HG03469 (cell line): ENCODE data around the gene PTRHD1.
"Not testable (repeated sequence)": the region's sequence is repeated elsewhere in the genome, so short reads cannot be mapped to it uniquely, and the experiment has no call there.

Experiments
- ATAC-seq: cut with Tn5 transposase; IDR thresholded peaks from one replicate; pipeline ENCODE4 v1.9.1; 2021; ENCODE audit warnings: mild to moderate bottlenecking, moderate library complexity, moderate number of reproducible peaks; ENCODE audit not compliant: unreplicated experiment

The PTRHD1 gene, protein sequence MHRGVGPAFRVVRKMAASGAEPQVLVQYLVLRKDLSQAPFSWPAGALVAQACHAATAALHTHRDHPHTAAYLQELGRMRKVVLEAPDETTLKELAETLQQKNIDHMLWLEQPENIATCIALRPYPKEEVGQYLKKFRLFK

DNA sequence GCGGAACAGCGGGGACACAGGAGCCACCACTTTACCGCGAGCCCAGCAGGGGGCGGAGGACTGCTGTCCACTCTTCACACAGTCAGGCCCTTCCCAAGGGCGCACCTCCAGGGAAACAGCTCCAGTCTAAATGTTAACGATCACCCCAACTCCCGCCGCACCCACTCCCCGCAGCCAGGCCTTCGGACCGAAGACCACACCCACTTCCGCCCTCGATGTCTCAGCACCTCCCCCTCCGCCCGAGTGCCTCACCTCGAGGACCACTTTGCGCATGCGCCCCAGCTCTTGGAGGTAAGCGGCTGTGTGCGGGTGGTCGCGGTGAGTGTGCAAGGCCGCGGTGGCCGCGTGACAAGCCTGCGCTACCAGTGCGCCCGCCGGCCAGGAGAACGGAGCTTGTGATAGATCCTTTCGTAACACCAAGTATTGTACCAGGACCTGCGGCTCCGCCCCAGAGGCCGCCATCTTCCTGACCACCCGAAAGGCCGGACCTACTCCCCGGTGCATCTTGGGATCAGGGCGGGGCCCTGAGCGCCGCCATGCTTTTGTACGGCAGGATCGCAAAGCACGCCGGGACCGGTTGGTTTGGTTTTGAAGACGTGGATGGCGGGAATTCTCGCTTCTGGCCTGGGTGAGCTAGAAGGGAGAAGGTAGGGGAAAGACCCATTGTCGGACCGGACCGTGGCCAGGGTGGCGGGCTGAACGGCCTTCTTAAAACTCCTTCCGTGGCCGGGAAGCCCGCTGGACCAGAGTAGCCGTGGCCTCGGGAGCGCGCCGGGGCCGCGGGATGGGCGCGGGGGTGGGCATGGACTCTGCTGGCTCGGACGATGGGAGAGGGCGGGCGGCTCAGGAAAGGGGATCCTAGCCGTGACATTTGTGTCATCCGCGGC, at the start of gene PTRHD1, which contains the start of gene CENPO:
TSS of gene PTRHD1 (minus strand) at position 518 of the 887 bp plus-strand sequence. CDS start at position 504, 14 bp downstream.
TSS of gene CENPO (plus strand) at position 552 of the 887 bp plus-strand sequence. CDS start 495 bp downstream, outside the sequence.
- ATAC-seq: peak; percentile 77

DNA sequence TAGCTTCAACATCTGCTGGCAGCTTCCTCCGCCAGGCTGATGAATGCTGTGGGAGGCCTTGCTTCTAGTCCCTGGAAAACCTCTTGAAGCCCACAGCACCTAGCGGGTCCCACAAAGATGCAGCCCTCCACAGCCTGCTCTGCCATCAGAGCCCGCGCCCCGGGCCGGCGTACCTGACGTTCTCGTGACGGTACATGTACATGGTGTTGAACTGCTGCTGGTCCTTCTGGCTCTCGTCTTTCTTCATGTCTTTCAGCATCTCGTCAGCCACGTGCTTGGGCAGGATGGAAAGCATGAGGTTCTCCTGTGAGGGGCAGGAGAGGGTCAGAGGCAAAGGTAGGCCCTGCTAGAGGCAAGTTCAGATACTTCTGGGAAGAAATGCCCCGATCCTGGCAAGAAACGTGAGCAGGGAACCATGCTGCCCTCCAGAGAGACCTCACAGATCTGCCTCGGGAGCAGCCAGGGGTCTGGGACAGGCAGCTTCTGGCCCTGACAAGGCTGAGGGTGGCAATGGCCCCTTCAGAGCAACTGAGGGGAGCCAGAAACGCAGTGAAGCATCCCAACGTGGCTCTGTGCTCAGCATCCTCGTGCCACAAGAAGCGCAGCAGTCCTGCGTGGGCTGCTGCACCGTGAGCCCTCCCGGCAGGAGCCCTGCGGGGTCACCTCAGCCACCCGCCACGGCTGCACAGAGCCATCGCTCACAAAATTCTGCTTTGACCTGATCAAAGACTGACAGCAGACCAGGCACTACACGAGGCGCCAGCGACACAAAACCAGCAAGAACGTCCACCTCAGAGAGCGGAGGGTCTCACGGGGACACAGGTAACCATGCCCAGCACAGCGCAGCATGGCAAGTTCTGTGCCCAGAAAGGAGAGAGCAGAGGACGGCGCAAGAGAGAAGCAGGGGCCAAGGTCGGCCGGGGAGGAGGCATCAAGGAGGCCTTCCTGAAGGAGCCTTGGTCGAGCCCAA, 49.2 kb upstream of the PTRHD1 start:
- ATAC-seq: no peak

DNA sequence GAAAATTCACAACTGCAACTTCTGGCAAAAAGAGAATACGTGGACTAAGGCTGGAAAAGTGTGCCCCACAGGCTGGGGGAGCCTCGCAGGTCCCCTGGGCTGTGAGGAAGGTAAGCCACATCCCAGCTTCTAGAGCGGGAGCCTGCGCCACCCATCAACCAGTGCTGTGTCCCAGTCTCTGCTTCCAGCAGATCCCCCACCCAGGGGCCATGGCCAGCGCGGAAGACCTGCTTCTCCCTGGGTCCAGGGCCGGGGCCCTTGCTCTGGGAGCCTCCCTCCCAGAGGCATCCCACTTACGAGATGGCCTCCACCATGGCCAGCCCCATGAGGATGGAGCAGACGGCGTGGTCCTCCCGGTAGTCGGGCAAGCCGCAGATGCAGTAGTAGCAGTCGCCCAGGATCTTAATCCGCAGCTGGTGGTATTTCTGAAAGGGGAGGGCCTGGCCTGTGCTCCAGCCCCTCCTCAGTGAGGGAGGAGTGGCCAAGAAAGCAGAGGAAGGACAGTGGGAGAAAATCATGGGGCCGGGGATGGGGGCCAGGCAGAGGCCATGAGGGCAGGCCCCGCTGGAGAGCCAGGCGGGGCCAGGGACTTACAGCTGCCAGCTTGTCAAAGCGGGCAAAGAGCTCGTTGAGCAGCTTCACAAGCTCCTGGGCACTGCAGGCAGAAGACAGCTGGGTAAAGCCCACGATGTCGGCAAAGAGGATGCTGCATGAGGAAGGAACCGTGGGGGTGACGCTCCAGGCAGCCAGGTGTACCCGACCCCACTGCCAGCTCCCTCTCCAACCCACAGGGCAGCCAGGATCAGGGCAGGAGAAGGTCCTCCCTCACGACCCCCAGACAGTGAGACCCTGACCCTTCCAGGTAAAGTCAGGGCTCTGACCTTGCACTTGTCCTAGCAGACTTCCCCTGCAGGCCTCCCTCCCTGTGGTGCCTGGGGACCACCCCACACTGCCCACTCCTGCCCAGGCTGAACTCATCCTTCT, 48.1 kb upstream of the PTRHD1 start:
- no peak for ATAC-seq

DNA sequence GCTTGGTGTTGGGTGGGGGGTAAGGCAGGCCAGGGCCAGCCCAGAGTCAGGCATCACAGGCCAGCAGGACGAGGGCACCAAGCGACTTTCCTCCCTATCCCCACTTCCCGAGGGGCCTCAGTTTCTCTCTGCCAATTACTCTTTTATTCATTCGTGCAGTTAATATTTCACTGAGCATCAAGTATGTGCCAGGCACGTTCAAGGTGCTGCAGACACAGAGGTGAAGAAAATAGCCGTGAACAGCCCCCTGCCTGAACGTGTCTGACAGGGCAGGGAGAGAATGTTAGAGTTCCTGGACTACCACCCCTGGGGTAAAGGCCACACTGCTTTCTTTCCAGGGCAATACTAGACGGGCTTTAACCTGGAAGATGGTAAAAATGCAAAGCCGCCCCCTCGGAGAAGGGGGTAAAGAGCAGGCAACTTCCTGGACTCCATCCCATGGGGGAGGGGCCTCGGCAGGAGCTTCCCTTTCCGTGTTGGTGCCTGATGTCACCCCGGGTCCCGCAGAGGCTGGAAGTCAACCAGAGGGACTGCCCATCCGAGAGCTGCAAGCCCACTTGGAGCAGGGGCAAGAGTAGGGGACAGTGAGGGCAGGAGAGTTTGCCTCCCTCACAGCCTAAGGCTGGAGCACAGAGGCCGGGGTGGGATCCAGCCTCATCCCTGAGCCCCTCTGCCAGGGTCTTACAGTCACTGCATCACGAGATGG, 47.1 kb upstream of the PTRHD1 start:
- no peak for ATAC-seq

DNA sequence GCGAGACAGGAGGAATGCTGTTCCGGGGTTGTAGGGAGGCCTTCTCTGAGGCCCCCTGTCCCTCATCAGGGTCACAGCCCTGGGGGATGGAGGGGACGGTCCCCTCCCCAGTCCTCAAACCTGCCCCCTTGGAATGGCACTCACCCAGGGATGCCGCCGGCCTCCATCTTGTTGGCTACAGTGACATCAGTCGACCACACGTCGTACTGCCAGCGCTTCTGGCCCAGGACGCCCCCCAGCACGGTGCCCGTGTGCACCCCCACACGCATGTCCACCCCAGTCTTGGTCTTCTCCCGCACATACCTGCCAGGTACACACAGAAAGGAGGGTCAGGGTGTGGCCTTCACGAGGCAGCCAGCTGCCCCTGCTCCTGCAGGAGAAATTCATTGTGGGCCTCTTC, 46.5 kb upstream of the PTRHD1 start:
- no peak for ATAC-seq

DNA sequence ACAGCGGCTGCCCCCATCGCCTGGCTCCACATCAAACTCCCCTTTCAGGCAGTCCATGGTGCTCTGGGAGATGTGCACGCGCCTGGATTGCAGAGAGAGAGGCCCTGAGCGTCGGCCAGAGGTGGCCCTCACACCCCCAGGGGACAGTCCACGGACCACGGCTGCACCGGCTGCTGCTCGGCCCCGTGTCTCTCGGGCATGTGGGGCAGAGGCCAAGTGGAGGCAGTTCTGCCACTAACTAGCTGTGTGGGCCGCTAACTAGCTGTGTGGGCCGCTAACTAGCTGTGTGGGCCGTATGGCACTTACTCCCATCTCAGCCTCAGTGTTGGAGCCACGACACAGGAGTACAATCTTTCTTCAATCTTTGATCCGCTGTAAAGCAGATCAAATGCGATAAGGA, 45.4 kb upstream of the PTRHD1 start:
- ATAC-seq: no peak

DNA sequence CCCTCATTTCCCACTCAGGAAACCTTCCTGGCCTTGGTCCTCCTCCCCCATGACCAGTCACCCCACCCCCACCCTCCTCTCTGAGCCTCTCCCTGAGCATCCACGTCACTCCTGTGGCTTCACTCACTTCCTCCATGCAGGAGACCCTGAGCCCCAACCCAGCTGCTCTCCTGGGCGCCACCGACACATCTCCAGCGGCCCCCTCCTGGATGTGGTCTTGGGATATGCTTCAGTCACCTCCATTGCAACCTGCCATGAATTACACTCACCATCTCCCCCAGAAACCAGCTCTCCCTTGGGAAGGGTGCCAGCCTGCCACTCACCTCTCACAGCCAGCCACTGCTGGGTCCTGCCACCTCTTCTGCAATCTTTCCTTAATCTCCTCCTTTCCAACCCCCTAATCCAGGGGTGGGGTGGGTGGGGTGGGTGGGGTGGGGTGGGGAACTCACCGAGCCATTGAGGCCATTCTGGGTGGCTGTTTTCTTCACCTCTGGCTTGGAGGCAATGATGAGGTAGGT, 44.9 kb upstream of the PTRHD1 start:
- ATAC-seq: no peak

DNA sequence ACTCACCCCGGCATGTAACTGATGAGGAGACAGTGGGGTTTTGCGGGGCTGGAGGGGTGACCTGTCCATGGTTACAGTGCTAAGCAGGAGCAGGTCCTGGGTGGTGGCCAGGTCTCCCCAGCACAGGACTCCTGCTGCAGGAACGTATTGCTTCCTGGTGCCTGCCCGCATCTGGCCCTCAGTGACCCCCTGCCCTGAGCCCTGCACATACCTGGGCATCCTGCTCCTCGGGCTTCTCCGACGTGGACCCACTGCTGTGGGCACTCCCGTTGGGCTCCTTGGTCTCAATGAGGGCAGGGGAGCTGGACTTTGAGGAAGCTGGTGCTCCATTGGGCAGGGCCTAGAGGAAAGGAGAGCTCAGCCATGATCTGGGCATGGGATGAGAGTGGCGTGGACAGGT, 43.5 kb upstream of the PTRHD1 start:
- ATAC-seq: no peak

DNA sequence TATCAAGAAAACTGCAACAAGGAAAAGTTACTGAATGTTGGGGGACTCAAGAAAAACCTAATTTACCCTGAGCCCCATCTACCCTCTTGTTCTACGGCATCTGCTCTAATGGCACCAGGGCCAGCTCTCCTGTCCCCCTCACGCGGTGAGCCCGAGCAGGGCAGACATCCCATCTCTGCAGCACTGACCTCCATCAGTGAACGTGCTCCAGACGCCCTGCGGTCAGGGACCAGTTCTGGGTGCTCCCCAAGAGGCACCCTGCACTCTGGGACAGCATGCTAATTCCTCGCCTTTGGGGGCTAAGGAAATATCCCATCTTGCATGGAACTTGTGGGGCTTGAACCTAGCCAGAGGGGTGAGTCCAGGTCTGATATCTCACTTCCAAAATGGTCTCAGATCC, 43.0 kb upstream of the PTRHD1 start:
- no peak for ATAC-seq

DNA sequence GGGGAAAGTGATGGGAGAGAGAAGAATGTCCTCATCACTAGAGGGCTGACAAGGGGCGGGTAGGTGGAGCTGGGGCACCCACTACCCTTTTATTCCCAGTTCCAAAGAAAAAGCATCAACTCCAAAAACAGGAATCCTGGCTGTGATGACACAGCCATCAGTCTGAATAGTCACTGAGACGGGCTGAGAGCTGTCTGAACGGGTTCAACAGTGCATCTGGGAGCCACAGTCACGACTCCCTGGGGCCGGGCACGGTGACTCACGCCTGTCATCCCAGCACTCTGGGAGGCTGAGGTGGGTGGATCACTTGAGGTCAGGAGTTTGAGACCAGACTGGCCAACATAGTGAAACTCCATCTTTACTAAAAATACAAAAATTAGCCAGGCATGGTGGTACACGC, 42.2 kb upstream of the PTRHD1 start:
- ATAC-seq: not testable (repeated sequence)

DNA sequence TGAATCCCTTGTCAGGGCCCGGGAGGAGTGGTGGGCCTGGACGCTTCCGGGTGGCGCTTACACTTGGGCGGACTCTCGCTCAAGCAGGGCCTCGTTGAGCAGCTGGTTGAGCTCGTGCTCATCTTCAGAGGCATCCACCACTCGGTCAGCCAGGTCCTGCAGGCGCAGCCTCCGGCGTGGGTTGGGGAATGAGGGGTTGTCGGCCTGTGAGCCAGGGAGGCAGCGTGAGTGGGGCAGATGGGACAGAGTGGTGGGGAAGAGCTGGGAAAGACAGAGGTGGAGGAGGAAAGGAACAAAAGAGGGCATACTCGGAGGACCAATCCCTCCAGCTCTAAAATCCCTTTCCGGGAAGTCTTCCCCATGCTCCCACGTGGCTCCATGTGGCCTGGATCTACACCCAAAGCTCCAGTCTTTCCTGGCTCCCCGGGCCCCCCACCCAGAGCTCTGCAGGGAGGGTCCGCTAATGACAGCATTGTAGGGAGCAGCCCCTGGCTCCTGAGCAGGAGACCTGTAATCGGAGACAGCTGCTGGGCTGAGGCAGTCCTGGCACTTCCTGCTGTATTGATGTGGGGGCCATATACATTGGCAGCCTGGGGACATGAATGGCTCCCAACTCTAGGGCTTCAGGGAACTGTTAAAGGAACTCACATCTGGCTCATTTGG, 41.7 kb upstream of the PTRHD1 start:
- ATAC-seq: no peak

DNA sequence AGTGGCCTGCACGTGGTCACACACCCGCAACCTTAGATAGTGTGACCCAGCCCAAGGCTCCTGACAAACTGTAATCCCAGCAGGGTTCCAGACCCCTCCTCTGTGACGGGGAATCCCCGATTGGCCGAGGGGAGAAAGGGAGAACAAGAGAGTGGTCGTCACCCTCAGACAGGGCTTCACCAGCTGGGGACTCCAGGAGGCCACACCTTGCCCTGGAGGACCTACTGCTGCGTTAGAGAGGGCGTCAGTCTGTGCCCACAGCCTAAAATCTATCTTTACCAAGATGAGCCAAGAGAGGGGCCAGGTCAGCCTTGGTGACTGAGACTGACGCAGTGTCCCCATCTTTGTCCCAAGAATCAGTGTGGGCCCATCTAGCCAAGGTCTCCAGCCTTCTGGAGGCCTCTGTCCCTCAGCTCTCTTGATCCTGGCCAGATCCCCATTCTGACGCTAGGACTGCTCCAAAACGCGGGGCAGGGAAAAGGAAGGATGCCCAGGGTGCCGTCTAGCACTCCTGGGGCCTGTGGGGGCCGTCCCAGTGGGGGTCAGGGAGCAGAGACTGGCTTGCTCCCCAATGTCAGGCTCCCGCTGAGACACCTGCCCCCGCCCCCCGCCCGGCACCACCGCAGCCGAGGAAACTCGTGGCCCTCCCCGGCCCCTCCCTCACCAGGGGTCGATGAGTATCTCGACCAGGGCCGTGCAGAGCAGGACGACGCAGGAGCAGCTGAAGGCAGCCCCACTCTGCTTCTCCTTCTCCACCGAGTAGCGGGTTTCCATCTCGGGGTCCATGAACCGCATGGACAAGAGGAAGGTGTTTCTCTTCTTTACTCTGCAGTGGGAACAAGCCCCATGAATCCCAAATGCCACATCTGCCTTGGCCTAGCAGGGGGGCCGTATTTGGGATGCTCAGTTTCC, 40.9 kb upstream of the PTRHD1 start:
- ATAC-seq: no peak

DNA sequence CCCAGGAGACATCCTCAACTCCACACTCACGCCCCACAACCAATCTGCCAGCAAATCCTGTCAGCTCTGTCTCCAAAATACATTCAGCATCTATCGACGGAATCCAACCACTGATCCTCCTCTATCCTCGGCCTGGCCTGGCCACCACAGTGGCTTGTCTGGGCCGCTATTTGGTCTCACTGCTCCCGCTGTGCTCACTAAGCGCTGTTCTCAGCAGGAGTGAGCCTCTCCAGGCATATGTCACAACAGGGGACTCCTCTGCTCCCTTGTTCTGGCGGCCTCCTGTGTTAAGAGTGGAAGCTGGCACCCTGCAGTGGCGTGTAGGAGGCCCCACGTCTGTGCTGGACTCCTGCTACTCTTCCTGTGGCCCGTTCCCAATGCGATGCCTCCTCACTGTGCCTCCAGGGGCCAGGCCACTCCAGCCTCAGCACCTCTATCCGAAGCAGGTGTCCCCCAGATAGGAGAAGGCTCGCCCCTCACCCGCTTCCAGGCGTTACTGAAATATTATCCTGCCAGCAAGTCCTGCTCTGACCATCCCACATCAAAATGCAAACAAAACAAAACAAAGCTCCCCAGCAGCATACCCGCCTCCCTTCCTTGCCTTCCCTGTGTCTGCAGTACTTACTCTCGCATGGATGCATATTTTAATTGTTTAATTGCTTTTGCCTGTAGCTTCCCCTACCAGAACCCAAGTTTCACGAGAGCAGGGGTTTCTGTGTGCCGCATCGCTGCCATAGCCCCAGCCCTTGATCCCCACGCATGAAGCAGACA, 39.9 kb upstream of the PTRHD1 start:
- ATAC-seq: no peak

DNA sequence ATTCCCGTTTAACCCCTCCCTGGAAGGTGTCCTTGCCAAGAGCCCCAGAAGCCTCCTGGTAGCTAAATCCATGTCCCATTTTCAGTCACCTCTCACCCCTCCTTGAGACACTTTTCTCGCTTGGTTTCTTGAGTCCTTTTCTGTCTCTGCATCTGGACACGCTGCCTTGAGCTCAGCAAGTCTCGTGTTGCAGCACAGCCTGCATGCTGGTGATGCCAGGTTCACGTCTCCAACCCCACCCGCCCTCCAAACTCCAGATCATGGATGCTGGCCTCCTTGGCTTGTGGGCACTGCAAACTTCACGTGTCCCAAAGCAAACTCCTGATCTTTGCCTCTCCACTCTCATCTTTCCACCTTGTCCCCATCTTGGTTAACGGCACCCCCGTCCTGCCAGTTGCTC, 39.3 kb upstream of the PTRHD1 start:
- no peak for ATAC-seq

DNA sequence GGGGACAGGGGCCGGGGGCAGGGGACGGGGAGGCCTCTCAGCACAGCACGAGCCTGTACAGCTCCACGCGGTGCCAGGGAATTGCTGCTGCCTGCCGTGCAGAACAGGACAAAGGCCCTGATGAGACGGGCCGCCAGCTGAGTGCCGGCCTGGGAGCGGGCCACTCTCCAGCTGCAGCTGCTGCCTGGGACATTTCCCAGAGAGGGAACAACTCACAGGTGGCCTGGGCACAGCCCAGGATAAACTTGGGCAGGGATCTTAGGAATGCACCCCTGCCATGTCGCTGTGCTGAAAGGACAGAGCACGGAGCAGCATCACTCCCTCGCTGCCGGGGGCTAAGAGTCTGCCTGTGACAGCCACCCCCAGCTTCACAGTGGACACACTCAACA, 38.9 kb upstream of the PTRHD1 start:
- no peak for ATAC-seq

DNA sequence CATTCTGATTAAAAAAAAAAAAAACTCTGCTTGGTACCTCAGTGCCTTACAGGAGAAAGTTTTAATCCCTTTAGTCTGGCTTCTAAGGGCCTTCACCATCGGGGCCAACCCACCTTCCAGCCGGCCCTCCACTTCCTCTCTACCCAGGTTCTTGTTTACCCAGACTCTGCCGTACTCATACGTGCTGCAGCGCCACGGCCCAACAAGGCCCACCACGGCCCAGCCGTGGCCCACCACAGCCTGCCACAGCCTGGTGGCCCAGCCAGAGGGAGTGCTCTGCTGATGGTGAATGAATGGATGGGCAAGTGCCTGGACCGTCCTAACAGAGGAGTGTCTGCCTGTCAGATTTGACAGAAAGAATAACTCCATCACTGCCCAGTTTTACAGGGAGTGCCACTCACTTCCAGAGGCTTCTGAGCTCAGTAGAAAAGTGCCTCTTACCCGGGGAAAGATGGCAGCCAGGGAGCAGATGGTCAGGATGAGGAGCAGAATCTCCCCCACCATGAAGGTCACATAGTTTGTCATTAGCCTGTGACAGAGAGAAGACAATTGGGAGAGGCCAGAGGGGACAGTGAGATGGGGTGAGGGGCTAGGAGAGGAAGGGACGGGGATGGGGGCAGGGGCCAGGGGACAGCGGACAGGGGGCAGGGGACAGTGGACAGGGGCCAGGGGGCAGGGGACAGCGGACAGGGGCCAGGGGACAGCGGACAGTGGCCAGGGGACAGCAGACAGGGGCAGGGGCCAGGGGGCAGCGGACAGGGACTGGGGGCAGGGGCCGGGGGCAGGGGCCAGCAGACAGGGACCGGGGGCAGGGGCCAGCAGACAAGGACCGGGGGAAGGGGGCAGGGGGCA, 38.3 kb upstream of the PTRHD1 start:
- no peak for ATAC-seq
